NT2/D1 (cell line): ENCODE measurements around the gene CCDC85C.

Experiments used
- SUZ12 ChIP-seq: IDR thresholded peaks from 2 replicates; pipeline ENCODE4 v1.6.1; 2011; ENCODE audit not compliant: insufficient read length, insufficient read depth; ENCODE audit errors: extremely low read depth
- YY1 ChIP-seq: IDR thresholded peaks from 2 replicates; pipeline ENCODE4 v1.6.1; 2011; ENCODE audit not compliant: insufficient read length, insufficient read depth
- ZNF274 ChIP-seq: IDR thresholded peaks from 2 replicates; pipeline ENCODE4 v1.6.1; 2011; ENCODE audit warnings: mild to moderate bottlenecking, low read depth, low read length

- TF ChIP-seq SUZ12 = no peak
- no peak for TF ChIP-seq ZNF274
- TF ChIP-seq YY1 = no peak
Observed at GRCh38 chr14:99605299-99605961, 1.4 kb upstream of the CCDC85C start.
